Kidney (tissue), 14 donors: ENCODE data around the gene SOX11. TPM values are rescaled to one million over a fixed set of nuclear protein-coding genes. Genes with fewer than 3 reads are reported as not detected.

ENCODE experiments used
- DNase-seq, 5 donors: peaks; one replicate each; pipeline ENCODE4 v3.0.0-alpha.2; 2013 to 2020
- FAIRE-seq: peaks from 2 replicates; lab custom pipeline; 2012; peaks lifted over from hg19 to GRCh38; lab: Jason Lieb, UNC
- H3K27ac ChIP-seq, 2 donors: one replicate each; pipeline ENCODE4 v1.7.0; 2013; ENCODE audit warnings: low read depth in 2 of 2, low read length in 2 of 2, inconsistent platforms in 1 of 2
- H3K27me3 ChIP-seq: one replicate; pipeline ENCODE4 v1.7.1; 2013; ENCODE audit warnings: low read length, inconsistent platforms; ENCODE audit not compliant: control insufficient read depth, insufficient read depth
- H3K36me3 ChIP-seq, 3 donors: one replicate each; pipeline versions ENCODE4 v1.7.0 to v1.7.1; 2013; ENCODE audit warnings: low read length in 3 of 3, control low read depth in 1 of 3, inconsistent platforms in 1 of 3; ENCODE audit not compliant: insufficient read depth in 3 of 3, control insufficient read depth in 2 of 3
- H3K4me1 ChIP-seq, 3 donors: one replicate each; pipeline versions ENCODE4 v1.7.0 to v1.7.1; 2013; ENCODE audit warnings: low read length in 3 of 3, inconsistent platforms in 1 of 3, low read depth in 1 of 3; ENCODE audit not compliant: control insufficient read depth in 2 of 3, insufficient read depth in 2 of 3
- H3K4me3 ChIP-seq, 3 donors: one replicate each; pipeline versions ENCODE4 v1.7.0 to v1.8.1; 2013; ENCODE audit warnings: low read length in 3 of 3, control low read depth in 1 of 3, inconsistent platforms in 1 of 3
- H3K9ac ChIP-seq, 3 donors: one replicate each; pipeline versions ENCODE4 v1.7.0 to v1.7.1; 2013; ENCODE audit warnings: low read length in 3 of 3, control low read depth in 1 of 3, inconsistent platforms in 1 of 3
- H3K9me3 ChIP-seq, 3 donors: one replicate each; pipeline versions ENCODE4 v1.7.0 to v1.7.1; 2013; ENCODE audit warnings: low read length in 3 of 3, control low read depth in 1 of 3, inconsistent platforms in 1 of 3; ENCODE audit not compliant: control insufficient read depth in 2 of 3, insufficient read depth in 1 of 3
- intact Hi-C: fragments of 100-400 bp; cut with DNase I; formaldehyde crosslinking; loops from one replicate; pipeline ENCODE4 v1.11.1; 2022
- polyA plus RNA-seq: library from polyadenylated mRNA; stranded (reverse); fragments of 350-450 nt; fragmentation: Illumina TruSeq; extraction: RNeasy Lipid Tissue Mini Kit (QIAGEN cat#74804); gene quantifications from one replicate; pipeline ENCODE4 v1.2.3, GENCODE V29; 2014; ENCODE audit warnings: low read depth, low replicate concordance; ENCODE audit not compliant: insufficient read depth
- total RNA-seq: library from RNA; stranded (reverse); fragmentation: NEBNext Ultra II Directional; extraction: Animal tissue kit (Norgen Biotek cat#: 25700); gene quantifications from one replicate; pipeline ENCODE4 v1.2.1, GENCODE V29; 2021
- TF ChIP-seq, protein P1 (sequence below): IDR thresholded peaks from 3 replicates; pipeline ENCODE4 v1.5.1; 2012; ENCODE audit warnings: mild to moderate bottlenecking, moderate library complexity, borderline replicate concordance; ENCODE audit not compliant: insufficient read depth; ENCODE audit errors: extremely low read depth
- donor health status: control.
- donor health status: control.
- donor health status: control.
- donor health status: control.
- donor health status: control.
- donor health status: DM: yes; HTN: yes; CAD: no.
- donor health status: Normal renal cell carcinoma (clear cell type).

SOX11 gene
- total and polyA plus RNA-seq, 2 donors from 2014 or later = 0.22 TPM; not detected in 1

- DNase-seq (peak; percentile 64 to 69 (median 68)), FAIRE-seq (no peak)
- peaks cover 2% of the 10 kb centered on the region for H3K27me3 ChIP-seq
- H3K9me3 ChIP-seq = no peaks in the 10 kb centered on the region
- no peak overlapping the region for H3K4me3 ChIP-seq
- intact Hi-C loops = no loop called here
- no peaks in the 10 kb centered on the region for H3K36me3 ChIP-seq
- TF ChIP-seq, protein P1, sequence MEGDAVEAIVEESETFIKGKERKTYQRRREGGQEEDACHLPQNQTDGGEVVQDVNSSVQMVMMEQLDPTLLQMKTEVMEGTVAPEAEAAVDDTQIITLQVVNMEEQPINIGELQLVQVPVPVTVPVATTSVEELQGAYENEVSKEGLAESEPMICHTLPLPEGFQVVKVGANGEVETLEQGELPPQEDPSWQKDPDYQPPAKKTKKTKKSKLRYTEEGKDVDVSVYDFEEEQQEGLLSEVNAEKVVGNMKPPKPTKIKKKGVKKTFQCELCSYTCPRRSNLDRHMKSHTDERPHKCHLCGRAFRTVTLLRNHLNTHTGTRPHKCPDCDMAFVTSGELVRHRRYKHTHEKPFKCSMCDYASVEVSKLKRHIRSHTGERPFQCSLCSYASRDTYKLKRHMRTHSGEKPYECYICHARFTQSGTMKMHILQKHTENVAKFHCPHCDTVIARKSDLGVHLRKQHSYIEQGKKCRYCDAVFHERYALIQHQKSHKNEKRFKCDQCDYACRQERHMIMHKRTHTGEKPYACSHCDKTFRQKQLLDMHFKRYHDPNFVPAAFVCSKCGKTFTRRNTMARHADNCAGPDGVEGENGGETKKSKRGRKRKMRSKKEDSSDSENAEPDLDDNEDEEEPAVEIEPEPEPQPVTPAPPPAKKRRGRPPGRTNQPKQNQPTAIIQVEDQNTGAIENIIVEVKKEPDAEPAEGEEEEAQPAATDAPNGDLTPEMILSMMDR = no peak
- H3K4me1 ChIP-seq = no peaks in the 10 kb centered on the region
- no peak overlapping the region for H3K9ac ChIP-seq
- H3K27ac ChIP-seq = no peak overlapping the region
Measured at GRCh38 chr2:5673145-5674025, 18.8 kb upstream of the SOX11 start.

DNA sequence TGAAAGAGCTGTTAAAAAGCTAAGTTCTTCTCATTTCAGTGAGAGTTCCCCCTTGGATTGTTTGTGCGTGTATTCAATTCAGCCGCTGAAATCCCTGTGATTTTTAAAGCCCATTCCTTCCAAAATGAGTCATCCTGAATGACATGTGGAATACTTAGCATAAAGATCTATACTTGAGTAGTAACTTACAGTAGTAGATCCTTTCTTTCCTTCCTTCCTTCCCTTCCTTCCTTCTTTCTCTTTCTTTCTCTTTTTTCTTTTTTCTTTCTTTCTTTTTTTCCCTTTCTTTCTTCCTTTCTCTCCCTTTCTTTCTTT, 18.2 kb upstream of the SOX11 start:
- FAIRE-seq (no peak), DNase-seq (no peak)
- H3K4me3 ChIP-seq = no peak overlapping the region
- no peaks in the 10 kb centered on the region for H3K4me1 ChIP-seq
- intact Hi-C loops = no loop called here
- no peak overlapping the region for H3K27ac ChIP-seq
- TF ChIP-seq, protein P1 = no peak
- H3K27me3 ChIP-seq = peaks cover 2% of the 10 kb centered on the region
- H3K9me3 ChIP-seq = no peaks in the 10 kb centered on the region
- no peak overlapping the region for H3K9ac ChIP-seq
- no peaks in the 10 kb centered on the region for H3K36me3 ChIP-seq

DNA sequence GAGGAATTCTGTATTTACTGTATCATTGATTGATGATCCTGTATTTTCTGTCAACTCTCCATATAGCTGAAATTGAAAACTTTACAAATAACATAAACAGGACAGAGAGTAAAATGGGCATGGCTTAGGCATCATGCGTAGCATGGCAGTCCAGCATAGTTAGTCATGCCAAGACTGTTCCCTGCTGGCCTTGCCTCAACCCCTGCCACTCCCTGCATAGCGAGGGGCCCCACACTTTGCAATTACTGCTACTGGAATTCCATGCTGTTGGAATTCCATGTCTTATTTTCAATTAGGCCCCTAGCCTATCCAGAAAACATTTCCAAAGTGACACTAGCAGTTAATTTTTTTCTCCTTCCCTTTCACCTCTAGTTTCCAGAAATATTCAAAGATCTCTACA, 15.1 kb upstream of the SOX11 start:
- no peaks in the 10 kb centered on the region for H3K4me1 ChIP-seq
- no peak for FAIRE-seq
- intact Hi-C loops = no loop called here
- no peak overlapping the region for H3K27ac ChIP-seq
- peaks cover 2% of the 10 kb centered on the region for H3K27me3 ChIP-seq
- H3K9me3 ChIP-seq = peaks cover 0 to 5% (median 0%) of the 10 kb centered on the region in 3 donors
- H3K9ac ChIP-seq = no peak overlapping the region
- TF ChIP-seq, protein P1 = no peak
- H3K36me3 ChIP-seq = no peaks in the 10 kb centered on the region
- DNase-seq = peak in 1 of 5 donors; percentile 19
- no peak overlapping the region for H3K4me3 ChIP-seq
